DOHH2 (cell line): ENCODE data around the gene RING1.

ENCODE experiments used
- EZH2phosphoT487 ChIP-seq: fragments of 200-600 bp; sonication (generic); IDR thresholded peaks from 2 replicates; pipeline ENCODE4 v1.6.1; 2017; ENCODE audit warnings: borderline replicate concordance, mild to moderate bottlenecking, antibody characterized with exemption, low read length, moderate library complexity, mixed read lengths
- TF ChIP-seq, protein P1 (sequence below): fragments of 200-600 bp; sonication (generic); IDR thresholded peaks from one replicate; pipeline ENCODE4 v1.5.1; 2014; ENCODE audit warnings: antibody characterized with exemption, mild to moderate bottlenecking, low read depth, low read length; ENCODE audit not compliant: poor library complexity, severe bottlenecking

- TF ChIP-seq, protein P1, sequence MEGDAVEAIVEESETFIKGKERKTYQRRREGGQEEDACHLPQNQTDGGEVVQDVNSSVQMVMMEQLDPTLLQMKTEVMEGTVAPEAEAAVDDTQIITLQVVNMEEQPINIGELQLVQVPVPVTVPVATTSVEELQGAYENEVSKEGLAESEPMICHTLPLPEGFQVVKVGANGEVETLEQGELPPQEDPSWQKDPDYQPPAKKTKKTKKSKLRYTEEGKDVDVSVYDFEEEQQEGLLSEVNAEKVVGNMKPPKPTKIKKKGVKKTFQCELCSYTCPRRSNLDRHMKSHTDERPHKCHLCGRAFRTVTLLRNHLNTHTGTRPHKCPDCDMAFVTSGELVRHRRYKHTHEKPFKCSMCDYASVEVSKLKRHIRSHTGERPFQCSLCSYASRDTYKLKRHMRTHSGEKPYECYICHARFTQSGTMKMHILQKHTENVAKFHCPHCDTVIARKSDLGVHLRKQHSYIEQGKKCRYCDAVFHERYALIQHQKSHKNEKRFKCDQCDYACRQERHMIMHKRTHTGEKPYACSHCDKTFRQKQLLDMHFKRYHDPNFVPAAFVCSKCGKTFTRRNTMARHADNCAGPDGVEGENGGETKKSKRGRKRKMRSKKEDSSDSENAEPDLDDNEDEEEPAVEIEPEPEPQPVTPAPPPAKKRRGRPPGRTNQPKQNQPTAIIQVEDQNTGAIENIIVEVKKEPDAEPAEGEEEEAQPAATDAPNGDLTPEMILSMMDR: peak; percentile 64
- TF ChIP-seq EZH2phosphoT487: no peak
Observed at GRCh38 chr6:33205191-33206026, 2.9 kb upstream of the RING1 start.
